CD4-positive, alpha-beta T cell treated with Interleukin-21 for 1 hour (primary cell): Measurements from ENCODE around the gene FOXP1.

Source experiments
- DNase-seq: peaks from one replicate; pipeline ENCODE4 v3.0.0-alpha.2; 2020

FOXP1 gene

GRCh38 chr3:71064291-71064955 is 519.1 kb downstream of the FOXP1 start:
- peak; percentile 79 for DNase-seq

- DNase-seq, result no peak
Measured at GRCh38 chr3:71063773-71064290, 519.7 kb downstream of the FOXP1 start.

- DNase-seq, result peak; percentile 53
Measured at GRCh38 chr3:71062952-71063772, 520.4 kb downstream of the FOXP1 start.

- DNase-seq, result no peak
Measured at GRCh38 chr3:71062037-71062932, 521.2 kb downstream of the FOXP1 start.

GRCh38 chr3:71061581-71061980 is 521.9 kb downstream of the FOXP1 start:
- DNase-seq, result no peak

GRCh38 chr3:71061037-71061436 is 522.5 kb downstream of the FOXP1 start:
- no peak for DNase-seq

GRCh38 chr3:71060536-71060935 is 523.0 kb downstream of the FOXP1 start:
- DNase-seq, result peak; percentile 33

GRCh38 chr3:71057526-71057894 is 526.0 kb downstream of the FOXP1 start:
- no peak for DNase-seq

GRCh38 chr3:71056327-71056726 is 527.2 kb downstream of the FOXP1 start:
- no peak for DNase-seq

- DNase-seq, result no peak
Measured at GRCh38 chr3:71055257-71056001, 528.1 kb downstream of the FOXP1 start.

- DNase-seq, result no peak
Measured at GRCh38 chr3:71054312-71054711, 529.2 kb downstream of the FOXP1 start.

GRCh38 chr3:71053495-71053894 is 530.0 kb downstream of the FOXP1 start:
- DNase-seq, result no peak

GRCh38 chr3:71052716-71053115 is 530.8 kb downstream of the FOXP1 start:
- no peak for DNase-seq

- no peak for DNase-seq
Measured at GRCh38 chr3:71051893-71052687, 531.4 kb downstream of the FOXP1 start.

- no peak for DNase-seq
Measured at GRCh38 chr3:71051259-71051595, 532.3 kb downstream of the FOXP1 start.

GRCh38 chr3:71050538-71051258 is 532.8 kb downstream of the FOXP1 start:
- peak; percentile 70 for DNase-seq

- DNase-seq, result no peak
Measured at GRCh38 chr3:71050166-71050537, 533.4 kb downstream of the FOXP1 start.

GRCh38 chr3:71048948-71049347 is 534.6 kb downstream of the FOXP1 start:
- DNase-seq, result no peak

- DNase-seq, result no peak
Measured at GRCh38 chr3:71047616-71048531, 535.7 kb downstream of the FOXP1 start.

GRCh38 chr3:71046791-71047190 is 536.7 kb downstream of the FOXP1 start:
- DNase-seq, result no peak
